Psoas muscle (tissue), 8 donors: Measurements from ENCODE around the gene LRTM2. TPM values are rescaled to one million over a fixed set of nuclear protein-coding genes. Genes with fewer than 3 reads are reported as not detected.

Experiments used
- ATAC-seq, 4 donors: fragments of 200-7000 bp; cut with Tn5 transposase; one replicate each; pipeline ENCODE4 v1.9.1; 2020; ENCODE audit warnings: moderate library complexity in 3 of 4, mild to moderate bottlenecking in 2 of 4
- DNase-seq, 2 donors: peaks; one replicate each; pipeline ENCODE4 v3.0.0-alpha.2; 2020
- H3K27ac ChIP-seq: fragments of 200-600 bp; one replicate; pipeline ENCODE4 v1.8.0; 2022
- H3K27me3 ChIP-seq, 3 donors: fragments of 200-600 bp in 1 of 3; one replicate each; pipeline versions ENCODE4 v1.6.1 to v1.8.0; 2013 to 2022; ENCODE audit warnings: low read length in 2 of 3, mild to moderate bottlenecking in 2 of 3, moderate library complexity in 1 of 3; ENCODE audit not compliant: insufficient read depth in 3 of 3
- H3K36me3 ChIP-seq, 2 donors: fragments of 200-600 bp in 1 of 2; one replicate each; pipeline versions ENCODE4 v1.6.1 to v1.8.0; 2013 to 2022; ENCODE audit warnings: low read depth in 1 of 2, mild to moderate bottlenecking in 1 of 2, moderate library complexity in 1 of 2; ENCODE audit not compliant: insufficient read depth in 1 of 2
- H3K4me1 ChIP-seq: fragments of 200-600 bp; one replicate; pipeline ENCODE4 v1.8.0; 2022
- H3K4me3 ChIP-seq: fragments of 200-600 bp; one replicate; pipeline ENCODE4 v1.8.0; 2022; ENCODE audit warnings: mild to moderate bottlenecking
- H3K9me3 ChIP-seq: fragments of 200-600 bp; one replicate; pipeline ENCODE4 v1.8.0; 2022
- WGBS, 3 donors: extraction: QIAGEN DNeasy Blood & Tissue Kit; methylation state at CpG; one replicate each; pipeline versions ENCODE4 v1.1.6 to v1.1.7; 2013; 5-methylcytosine and 5-hydroxymethylcytosine counted together
- intact Hi-C, 2 donors: fragments of 100-400 bp; cut with DNase I; formaldehyde crosslinking; loops; one replicate each; pipeline versions ENCODE4 v1.11.0 to v1.14.2; 2022
- polyA plus RNA-seq, 3 donors: library from polyadenylated mRNA; stranded (reverse); fragments of 200-250 nt; gene quantifications; one replicate each; pipeline ENCODE4 v1.2.3, GENCODE V29; 2013
- total RNA-seq, 4 donors: library from RNA; stranded (reverse); fragmentation: NEBNext Ultra II Directional in 2 of 4; extraction: Animal tissue kit (Norgen Biotek cat#: 25700) in 2 of 4; gene quantifications; one replicate each; pipeline versions ENCODE4 v1.2.1 to v1.2.4, GENCODE V29; 2021 to 2023
- TF ChIP-seq, protein P1 (sequence below): fragments of 200-600 bp; IDR thresholded peaks from one replicate; pipeline ENCODE4 v1.8.0; 2022; ENCODE audit warnings: antibody characterized with exemption
- donor health status: healthy with polysubstance abuse.
- donor health status: DM: no; HTN: no; CAD: no; lungs with moderate emphysema.
- donor health status: Bipolar disorder and iron deficiency.
- donor health status: healthy.
- donor health status: DM: yes; HTN: yes; CAD: no.
- donor health status: DM: no; HTN: no; CAD: no.
- donor health status: DM: no; HTN: no; CAD: no.
- donor health status: DM: yes; HTN: yes; CAD: no.

The LRTM2 gene
- total and polyA plus RNA-seq, 7 donors: not detected

GRCh38 chr12:1882850-1883470 is 62.6 kb downstream of the LRTM2 start:
- TF ChIP-seq, protein P1, sequence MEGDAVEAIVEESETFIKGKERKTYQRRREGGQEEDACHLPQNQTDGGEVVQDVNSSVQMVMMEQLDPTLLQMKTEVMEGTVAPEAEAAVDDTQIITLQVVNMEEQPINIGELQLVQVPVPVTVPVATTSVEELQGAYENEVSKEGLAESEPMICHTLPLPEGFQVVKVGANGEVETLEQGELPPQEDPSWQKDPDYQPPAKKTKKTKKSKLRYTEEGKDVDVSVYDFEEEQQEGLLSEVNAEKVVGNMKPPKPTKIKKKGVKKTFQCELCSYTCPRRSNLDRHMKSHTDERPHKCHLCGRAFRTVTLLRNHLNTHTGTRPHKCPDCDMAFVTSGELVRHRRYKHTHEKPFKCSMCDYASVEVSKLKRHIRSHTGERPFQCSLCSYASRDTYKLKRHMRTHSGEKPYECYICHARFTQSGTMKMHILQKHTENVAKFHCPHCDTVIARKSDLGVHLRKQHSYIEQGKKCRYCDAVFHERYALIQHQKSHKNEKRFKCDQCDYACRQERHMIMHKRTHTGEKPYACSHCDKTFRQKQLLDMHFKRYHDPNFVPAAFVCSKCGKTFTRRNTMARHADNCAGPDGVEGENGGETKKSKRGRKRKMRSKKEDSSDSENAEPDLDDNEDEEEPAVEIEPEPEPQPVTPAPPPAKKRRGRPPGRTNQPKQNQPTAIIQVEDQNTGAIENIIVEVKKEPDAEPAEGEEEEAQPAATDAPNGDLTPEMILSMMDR: no peak
- H3K9me3 ChIP-seq: no peaks in the 10 kb centered on the region
- no peaks in the 10 kb centered on the region for H3K36me3 ChIP-seq
- WGBS, 3 donors: 85 to 89% (median 86%) methylated on average over 19 of the region's 19 CpGs
- no peak overlapping the region for H3K4me3 ChIP-seq
- H3K27ac ChIP-seq: no peak overlapping the region
- no peaks in the 10 kb centered on the region for H3K4me1 ChIP-seq
- no peak for DNase-seq
- ATAC-seq: no peak
- no peaks in the 10 kb centered on the region for H3K27me3 ChIP-seq
- intact Hi-C loops: no loop called here

- ATAC-seq (no peak), DNase-seq (no peak)
- 81 to 86% (median 84%) methylated on average over 8 of the region's 8 CpGs for WGBS, 3 donors
- H3K4me1 ChIP-seq: no peaks in the 10 kb centered on the region
- no peak overlapping the region for H3K27ac ChIP-seq
- H3K9me3 ChIP-seq: no peaks in the 10 kb centered on the region
- TF ChIP-seq, protein P1: no peak
- intact Hi-C loops: no loop called here
- no peaks in the 10 kb centered on the region for H3K36me3 ChIP-seq
- no peak overlapping the region for H3K4me3 ChIP-seq
- H3K27me3 ChIP-seq: no peaks in the 10 kb centered on the region
Measured at GRCh38 chr12:1883513-1883912, 63.1 kb downstream of the LRTM2 start.

DNA sequence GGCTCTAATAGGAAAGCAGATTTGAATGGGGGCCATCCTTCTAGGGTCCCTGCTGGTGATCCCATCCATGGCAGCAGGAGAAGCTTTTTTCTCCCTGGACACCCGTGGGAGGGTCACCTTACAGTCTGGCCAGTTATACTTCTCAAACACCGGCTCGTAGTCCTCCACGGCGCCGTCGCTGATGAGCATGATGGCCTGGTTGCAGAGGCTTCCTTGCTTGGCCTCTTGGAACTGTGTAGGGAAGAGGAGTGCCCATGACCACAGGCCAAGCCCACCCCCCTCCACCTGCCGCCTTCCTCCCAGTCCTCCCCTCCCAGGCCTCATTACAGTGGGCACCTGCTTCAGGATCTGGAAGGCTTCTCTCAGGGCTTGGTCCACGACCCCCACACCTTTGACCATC is 64.3 kb downstream of the LRTM2 start:
- no peak for ATAC-seq
- H3K4me3 ChIP-seq: no peak overlapping the region
- 82 to 92% (median 84%) methylated on average over 9 of the region's 9 CpGs for WGBS, 3 donors
- no peak for DNase-seq
- H3K9me3 ChIP-seq: no peaks in the 10 kb centered on the region
- H3K4me1 ChIP-seq: no peaks in the 10 kb centered on the region
- no peak overlapping the region for H3K27ac ChIP-seq
- TF ChIP-seq, protein P1: no peak
- H3K36me3 ChIP-seq: no peaks in the 10 kb centered on the region
- intact Hi-C loops: no loop called here
- no peaks in the 10 kb centered on the region for H3K27me3 ChIP-seq

DNA sequence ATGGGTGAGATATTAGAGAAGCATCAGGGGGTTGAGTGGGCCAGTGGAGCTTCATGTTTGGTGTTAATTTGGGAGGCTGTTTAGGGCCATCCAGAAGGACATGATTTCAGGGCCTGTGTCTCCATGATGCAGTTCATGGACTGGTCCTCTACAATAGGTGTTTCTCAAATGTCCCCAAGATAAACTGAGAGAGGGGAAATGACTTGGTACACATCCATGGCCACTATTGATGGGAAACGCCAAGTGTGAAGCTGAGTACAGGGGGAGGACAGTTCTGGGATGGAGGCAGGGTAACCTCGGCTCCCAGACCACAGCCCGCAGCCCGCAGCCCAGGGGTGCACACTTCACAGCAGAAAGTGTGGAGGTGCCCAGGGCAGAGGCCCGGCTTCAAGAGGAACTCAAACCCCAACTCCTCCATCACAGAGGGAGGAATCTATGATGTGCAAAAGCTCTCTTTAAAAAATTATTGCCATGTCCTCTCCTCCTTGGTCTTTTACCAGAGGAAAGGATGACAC is 64.8 kb downstream of the LRTM2 start:
- no peaks in the 10 kb centered on the region for H3K27me3 ChIP-seq
- intact Hi-C loops: no loop called here
- no peaks in the 10 kb centered on the region for H3K36me3 ChIP-seq
- H3K27ac ChIP-seq: no peak overlapping the region
- ATAC-seq (no peak), DNase-seq (no peak)
- no peaks in the 10 kb centered on the region for H3K9me3 ChIP-seq
- TF ChIP-seq, protein P1: no peak
- 93 to 97% (median 96%) methylated on average over 5 of the region's 5 CpGs for WGBS, 3 donors
- no peaks in the 10 kb centered on the region for H3K4me1 ChIP-seq
- H3K4me3 ChIP-seq: no peak overlapping the region
